ENCODE data around the gene LZTS3. TPM values are rescaled to one million over a fixed set of nuclear protein-coding genes. Genes with fewer than 3 reads are reported as not detected.

The LZTS3 gene
- total and polyA plus RNA-seq, 2 of the 13 experiments (the other 11 are each of a cell fraction or from before 2014, with no cell fraction given), result 10.1 to 31.3 TPM

DNA sequence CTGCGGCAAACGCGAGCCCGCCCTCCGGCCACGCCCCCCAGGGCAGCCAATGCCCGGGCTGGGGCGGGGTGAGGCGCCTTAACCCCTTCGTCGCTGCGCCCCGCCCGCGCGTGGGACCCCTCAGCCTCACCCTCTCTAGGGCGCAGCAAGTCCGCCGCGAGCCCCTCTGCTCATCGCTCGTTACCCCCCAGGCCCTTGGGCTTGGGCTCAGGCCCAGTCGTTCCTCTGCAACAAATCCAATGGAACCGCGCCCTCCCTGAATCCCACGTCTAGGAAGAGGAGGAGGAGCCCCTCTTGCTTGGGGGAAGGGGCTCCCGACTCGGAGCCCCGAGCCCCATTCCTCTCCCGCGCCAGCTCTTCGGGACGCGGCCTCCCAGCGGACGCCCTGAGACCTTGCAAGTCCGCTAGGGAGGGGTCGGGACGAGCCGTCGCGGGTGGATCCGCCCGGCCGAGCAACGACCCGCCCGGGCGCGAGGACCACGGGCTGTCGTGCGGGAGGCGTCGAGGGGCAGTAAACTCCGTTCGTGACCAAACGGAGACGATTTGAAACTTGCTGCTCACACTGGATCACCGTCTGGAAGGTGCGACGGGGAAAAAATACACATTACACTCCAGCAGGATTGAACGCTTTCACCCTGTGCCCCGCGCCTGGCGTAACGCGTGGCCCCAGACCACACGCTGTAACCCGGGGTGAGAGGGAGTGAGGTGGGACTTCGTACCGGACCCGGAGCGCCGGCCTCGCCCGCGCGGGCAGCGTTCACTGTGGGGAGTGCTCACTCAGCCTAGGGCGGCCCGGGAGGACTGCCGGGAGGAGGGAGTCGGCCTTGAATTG is 477 bp upstream of the LZTS3 start (continued):
- TF ChIP-seq, protein P1, sequence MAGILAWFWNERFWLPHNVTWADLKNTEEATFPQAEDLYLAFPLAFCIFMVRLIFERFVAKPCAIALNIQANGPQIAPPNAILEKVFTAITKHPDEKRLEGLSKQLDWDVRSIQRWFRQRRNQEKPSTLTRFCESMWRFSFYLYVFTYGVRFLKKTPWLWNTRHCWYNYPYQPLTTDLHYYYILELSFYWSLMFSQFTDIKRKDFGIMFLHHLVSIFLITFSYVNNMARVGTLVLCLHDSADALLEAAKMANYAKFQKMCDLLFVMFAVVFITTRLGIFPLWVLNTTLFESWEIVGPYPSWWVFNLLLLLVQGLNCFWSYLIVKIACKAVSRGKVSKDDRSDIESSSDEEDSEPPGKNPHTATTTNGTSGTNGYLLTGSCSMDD (CRISPR knock-in tag; IDR thresholded peaks at IDR 0.05), result no peak
- TF ChIP-seq TARDBP (CRISPR knock-in tag; IDR thresholded peaks at IDR 0.05) (peak; percentile 38), JUNB (CRISPR knock-in tag; IDR thresholded peaks at IDR 0.05; ENCODE audit: borderline replicate concordance) (no peak), ATF1 (CRISPR knock-in tag; IDR thresholded peaks at IDR 0.05) (no peak), ZNF557 (CRISPR knock-in tag; IDR thresholded peaks at IDR 0.05) (no peak), ZNF790 (CRISPR knock-in tag; IDR thresholded peaks at IDR 0.05; ENCODE audit: borderline replicate concordance) (peak; percentile 97), REL (CRISPR knock-in tag; conservative IDR thresholded peaks at IDR 0.05) (peak; percentile 86; the same call in 1 of the 2 replicates), ZFP1 (CRISPR knock-in tag; IDR thresholded peaks at IDR 0.05) (peak; percentile 49; the same call in 1 of the 2 replicates), FLYWCH1 (CRISPR knock-in tag; IDR thresholded peaks at IDR 0.05) (0 out of 2 replicates have a peak, but pooled peaks have one; percentile 26)
- TF ChIP-seq, protein P2, sequence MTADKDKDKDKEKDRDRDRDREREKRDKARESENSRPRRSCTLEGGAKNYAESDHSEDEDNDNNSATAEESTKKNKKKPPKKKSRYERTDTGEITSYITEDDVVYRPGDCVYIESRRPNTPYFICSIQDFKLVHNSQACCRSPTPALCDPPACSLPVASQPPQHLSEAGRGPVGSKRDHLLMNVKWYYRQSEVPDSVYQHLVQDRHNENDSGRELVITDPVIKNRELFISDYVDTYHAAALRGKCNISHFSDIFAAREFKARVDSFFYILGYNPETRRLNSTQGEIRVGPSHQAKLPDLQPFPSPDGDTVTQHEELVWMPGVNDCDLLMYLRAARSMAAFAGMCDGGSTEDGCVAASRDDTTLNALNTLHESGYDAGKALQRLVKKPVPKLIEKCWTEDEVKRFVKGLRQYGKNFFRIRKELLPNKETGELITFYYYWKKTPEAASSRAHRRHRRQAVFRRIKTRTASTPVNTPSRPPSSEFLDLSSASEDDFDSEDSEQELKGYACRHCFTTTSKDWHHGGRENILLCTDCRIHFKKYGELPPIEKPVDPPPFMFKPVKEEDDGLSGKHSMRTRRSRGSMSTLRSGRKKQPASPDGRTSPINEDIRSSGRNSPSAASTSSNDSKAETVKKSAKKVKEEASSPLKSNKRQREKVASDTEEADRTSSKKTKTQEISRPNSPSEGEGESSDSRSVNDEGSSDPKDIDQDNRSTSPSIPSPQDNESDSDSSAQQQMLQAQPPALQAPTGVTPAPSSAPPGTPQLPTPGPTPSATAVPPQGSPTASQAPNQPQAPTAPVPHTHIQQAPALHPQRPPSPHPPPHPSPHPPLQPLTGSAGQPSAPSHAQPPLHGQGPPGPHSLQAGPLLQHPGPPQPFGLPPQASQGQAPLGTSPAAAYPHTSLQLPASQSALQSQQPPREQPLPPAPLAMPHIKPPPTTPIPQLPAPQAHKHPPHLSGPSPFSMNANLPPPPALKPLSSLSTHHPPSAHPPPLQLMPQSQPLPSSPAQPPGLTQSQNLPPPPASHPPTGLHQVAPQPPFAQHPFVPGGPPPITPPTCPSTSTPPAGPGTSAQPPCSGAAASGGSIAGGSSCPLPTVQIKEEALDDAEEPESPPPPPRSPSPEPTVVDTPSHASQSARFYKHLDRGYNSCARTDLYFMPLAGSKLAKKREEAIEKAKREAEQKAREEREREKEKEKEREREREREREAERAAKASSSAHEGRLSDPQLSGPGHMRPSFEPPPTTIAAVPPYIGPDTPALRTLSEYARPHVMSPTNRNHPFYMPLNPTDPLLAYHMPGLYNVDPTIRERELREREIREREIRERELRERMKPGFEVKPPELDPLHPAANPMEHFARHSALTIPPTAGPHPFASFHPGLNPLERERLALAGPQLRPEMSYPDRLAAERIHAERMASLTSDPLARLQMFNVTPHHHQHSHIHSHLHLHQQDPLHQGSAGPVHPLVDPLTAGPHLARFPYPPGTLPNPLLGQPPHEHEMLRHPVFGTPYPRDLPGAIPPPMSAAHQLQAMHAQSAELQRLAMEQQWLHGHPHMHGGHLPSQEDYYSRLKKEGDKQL (CRISPR knock-in tag; IDR thresholded peaks at IDR 0.05; ENCODE audit: low read depth), result peak; percentile 69; the same call in 1 of the 2 replicates
- TF ChIP-seq, protein P3, sequence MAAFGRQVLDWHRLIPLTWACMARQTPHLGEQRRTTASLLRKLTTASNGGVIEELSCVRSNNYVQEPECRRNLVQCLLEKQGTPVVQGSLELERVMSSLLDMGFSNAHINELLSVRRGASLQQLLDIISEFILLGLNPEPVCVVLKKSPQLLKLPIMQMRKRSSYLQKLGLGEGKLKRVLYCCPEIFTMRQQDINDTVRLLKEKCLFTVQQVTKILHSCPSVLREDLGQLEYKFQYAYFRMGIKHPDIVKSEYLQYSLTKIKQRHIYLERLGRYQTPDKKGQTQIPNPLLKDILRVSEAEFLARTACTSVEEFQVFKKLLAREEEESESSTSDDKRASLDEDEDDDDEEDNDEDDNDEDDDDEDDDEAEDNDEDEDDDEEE (CRISPR knock-in tag; IDR thresholded peaks at IDR 0.05), result peak; percentile 98
- TF ChIP-seq, protein P4, sequence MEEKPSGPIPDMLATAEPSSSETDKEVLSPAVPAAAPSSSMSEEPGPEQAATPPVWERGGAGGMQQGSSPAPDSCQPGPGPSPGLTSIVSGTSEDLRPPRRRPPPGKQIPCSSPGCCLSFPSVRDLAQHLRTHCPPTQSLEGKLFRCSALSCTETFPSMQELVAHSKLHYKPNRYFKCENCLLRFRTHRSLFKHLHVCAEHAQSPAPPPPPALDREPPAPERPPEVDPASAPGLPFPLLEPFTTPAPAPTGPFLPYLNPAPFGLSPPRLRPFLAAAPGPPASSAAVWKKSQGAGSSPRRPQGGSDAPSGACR (CRISPR knock-in tag; IDR thresholded peaks at IDR 0.05), result peak; percentile 92; the same call in 1 of the 2 replicates
- TF ChIP-seq, protein P5, sequence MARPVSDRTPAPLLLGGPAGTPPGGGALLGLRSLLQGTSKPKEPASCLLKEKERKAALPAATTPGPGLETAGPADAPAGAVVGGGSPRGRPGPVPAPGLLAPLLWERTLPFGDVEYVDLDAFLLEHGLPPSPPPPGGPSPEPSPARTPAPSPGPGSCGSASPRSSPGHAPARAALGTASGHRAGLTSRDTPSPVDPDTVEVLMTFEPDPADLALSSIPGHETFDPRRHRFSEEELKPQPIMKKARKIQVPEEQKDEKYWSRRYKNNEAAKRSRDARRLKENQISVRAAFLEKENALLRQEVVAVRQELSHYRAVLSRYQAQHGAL (CRISPR knock-in tag; IDR thresholded peaks at IDR 0.05; ENCODE audit: not compliant biosample characterization), result peak; percentile 78
